GM19455 (cell line): ENCODE measurements around the gene SGK1.
"Not testable (repeated sequence)": the region's sequence is repeated elsewhere in the genome, so short reads cannot be mapped to it uniquely, and the experiment has no call there.

Experiments used
- ATAC-seq: cut with Tn5 transposase; IDR thresholded peaks from one replicate; pipeline ENCODE4 v1.9.1; 2021; ENCODE audit not compliant: unreplicated experiment

The SGK1 gene

GRCh38 chr6:134307870-134308269 is 10.0 kb downstream of the SGK1 start:
- no peak for ATAC-seq

GRCh38 chr6:134307075-134307474 is 10.8 kb downstream of the SGK1 start:
- no peak for ATAC-seq

- ATAC-seq = not testable (repeated sequence)
Observed at GRCh38 chr6:134304381-134304780, 13.5 kb downstream of the SGK1 start.

- ATAC-seq = no peak
Observed at GRCh38 chr6:134303891-134304290, 14.0 kb downstream of the SGK1 start.

GRCh38 chr6:134299236-134299635 is 18.7 kb downstream of the SGK1 start:
- ATAC-seq = no peak

- ATAC-seq = no peak
Observed at GRCh38 chr6:134296762-134297161, 21.1 kb downstream of the SGK1 start.

GRCh38 chr6:134295953-134296553 is 21.9 kb downstream of the SGK1 start:
- no peak for ATAC-seq

- no peak for ATAC-seq
Observed at GRCh38 chr6:134293659-134294161, 24.2 kb downstream of the SGK1 start.

GRCh38 chr6:134291156-134291555 is 26.8 kb downstream of the SGK1 start:
- no peak for ATAC-seq

GRCh38 chr6:134289204-134289575 is 28.7 kb downstream of the SGK1 start:
- no peak for ATAC-seq

GRCh38 chr6:134288538-134289203 is 29.2 kb downstream of the SGK1 start:
- ATAC-seq = peak; percentile 56

- peak; percentile 54 for ATAC-seq
Observed at GRCh38 chr6:134287859-134288537, 29.9 kb downstream of the SGK1 start.

- ATAC-seq = no peak
Observed at GRCh38 chr6:134282816-134283215, 35.1 kb downstream of the SGK1 start.

GRCh38 chr6:134281388-134281787 is 36.5 kb downstream of the SGK1 start:
- ATAC-seq = no peak

- no peak for ATAC-seq
Observed at GRCh38 chr6:134278000-134278399, 39.9 kb downstream of the SGK1 start.

- not testable (repeated sequence) for ATAC-seq
Observed at GRCh38 chr6:134276891-134277377, 41.0 kb downstream of the SGK1 start.

GRCh38 chr6:134272374-134272773 is 45.5 kb downstream of the SGK1 start:
- no peak for ATAC-seq

- no peak for ATAC-seq
Observed at GRCh38 chr6:134267917-134268361, 50.0 kb downstream of the SGK1 start.

- no peak for ATAC-seq
Observed at GRCh38 chr6:134266776-134267175, 51.1 kb downstream of the SGK1 start.

GRCh38 chr6:134261766-134262165 is 56.1 kb downstream of the SGK1 start:
- no peak for ATAC-seq

GRCh38 chr6:134258849-134259306 is 59.0 kb downstream of the SGK1 start:
- ATAC-seq = no peak

GRCh38 chr6:134257516-134257915 is 60.4 kb downstream of the SGK1 start:
- no peak for ATAC-seq
